C4-2B (cell line): Measurements from ENCODE around the gene ASB11.

ENCODE experiments used
- CTCF ChIP-seq: fragments of 450-650 bp; conservative IDR thresholded peaks from 2 replicates; pipeline ENCODE4 v1.5.1; 2017; ENCODE audit warnings: mild to moderate bottlenecking
- ZFX ChIP-seq: fragments of 450-650 bp; IDR thresholded peaks from 2 replicates; pipeline ENCODE4 v1.6.1; 2017

- no peak for TF ChIP-seq CTCF
- no peak for TF ChIP-seq ZFX
These were observed at the start of gene ASB11 for GRCh38 chrX:15315509-15315908.
